NB4 (cell line): ENCODE measurements around the gene SERPING1.

ENCODE experiments used
- DNase-seq: peaks from one replicate; pipeline ENCODE4 v3.0.0; 2010; ENCODE audit warnings: low read depth
- H3K4me3 ChIP-seq: one replicate; pipeline ENCODE4 v1.5.1; 2011; ENCODE audit warnings: mild to moderate bottlenecking, low read depth, low read length, moderate library complexity
- MYC ChIP-seq: IDR thresholded peaks from 2 replicates; pipeline ENCODE4 v1.6.1; 2011; ENCODE audit warnings: low read depth, low read length
- POLR2A ChIP-seq: IDR thresholded peaks from 2 replicates; pipeline ENCODE4 v1.6.1; 2011; ENCODE audit warnings: mild to moderate bottlenecking; ENCODE audit not compliant: insufficient read length; ENCODE audit errors: extremely low read depth
- TF ChIP-seq, protein P1 (sequence below): IDR thresholded peaks from 2 replicates; pipeline ENCODE4 v1.6.1; 2011; ENCODE audit warnings: low read depth, low read length
- TF ChIP-seq, protein P2 (sequence below): IDR thresholded peaks from one replicate; pipeline ENCODE4 v1.5.1; 2012; ENCODE audit warnings: low read depth, low read length

The SERPING1 gene

DNA sequence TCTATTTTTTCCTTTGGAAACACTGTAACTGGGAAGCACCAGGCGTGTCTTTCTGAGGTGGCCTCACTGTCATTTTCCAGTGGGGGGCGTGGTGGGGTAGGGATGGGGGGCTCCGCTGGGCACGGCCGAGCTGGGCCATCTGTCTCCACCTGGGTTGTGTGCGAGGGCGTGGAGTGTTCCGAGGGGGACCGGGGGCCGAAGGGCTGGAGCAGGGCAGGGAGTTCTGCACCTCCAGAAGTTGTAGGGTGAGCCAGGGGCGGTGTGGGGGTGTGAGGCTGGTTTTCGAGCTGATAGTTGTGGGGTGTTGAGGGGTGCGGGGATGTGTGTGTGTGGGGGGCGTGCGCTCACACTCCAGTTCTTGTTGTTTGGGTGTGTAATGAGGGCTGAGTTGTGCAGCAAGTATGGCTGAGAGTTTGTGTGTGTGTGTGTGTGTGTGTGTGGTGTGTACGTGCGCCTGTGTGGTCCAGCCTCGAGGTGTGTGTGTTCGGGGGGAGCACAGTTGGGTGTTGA is 41.4 kb downstream of the SERPING1 start:
- H3K4me3 ChIP-seq = no peak overlapping the region
- DNase-seq = no peak
- TF ChIP-seq, protein P1, sequence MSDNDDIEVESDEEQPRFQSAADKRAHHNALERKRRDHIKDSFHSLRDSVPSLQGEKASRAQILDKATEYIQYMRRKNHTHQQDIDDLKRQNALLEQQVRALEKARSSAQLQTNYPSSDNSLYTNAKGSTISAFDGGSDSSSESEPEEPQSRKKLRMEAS = no peak
- TF ChIP-seq MYC (no peak), POLR2A (no peak)
- TF ChIP-seq, protein P2, sequence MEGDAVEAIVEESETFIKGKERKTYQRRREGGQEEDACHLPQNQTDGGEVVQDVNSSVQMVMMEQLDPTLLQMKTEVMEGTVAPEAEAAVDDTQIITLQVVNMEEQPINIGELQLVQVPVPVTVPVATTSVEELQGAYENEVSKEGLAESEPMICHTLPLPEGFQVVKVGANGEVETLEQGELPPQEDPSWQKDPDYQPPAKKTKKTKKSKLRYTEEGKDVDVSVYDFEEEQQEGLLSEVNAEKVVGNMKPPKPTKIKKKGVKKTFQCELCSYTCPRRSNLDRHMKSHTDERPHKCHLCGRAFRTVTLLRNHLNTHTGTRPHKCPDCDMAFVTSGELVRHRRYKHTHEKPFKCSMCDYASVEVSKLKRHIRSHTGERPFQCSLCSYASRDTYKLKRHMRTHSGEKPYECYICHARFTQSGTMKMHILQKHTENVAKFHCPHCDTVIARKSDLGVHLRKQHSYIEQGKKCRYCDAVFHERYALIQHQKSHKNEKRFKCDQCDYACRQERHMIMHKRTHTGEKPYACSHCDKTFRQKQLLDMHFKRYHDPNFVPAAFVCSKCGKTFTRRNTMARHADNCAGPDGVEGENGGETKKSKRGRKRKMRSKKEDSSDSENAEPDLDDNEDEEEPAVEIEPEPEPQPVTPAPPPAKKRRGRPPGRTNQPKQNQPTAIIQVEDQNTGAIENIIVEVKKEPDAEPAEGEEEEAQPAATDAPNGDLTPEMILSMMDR = no peak

DNA sequence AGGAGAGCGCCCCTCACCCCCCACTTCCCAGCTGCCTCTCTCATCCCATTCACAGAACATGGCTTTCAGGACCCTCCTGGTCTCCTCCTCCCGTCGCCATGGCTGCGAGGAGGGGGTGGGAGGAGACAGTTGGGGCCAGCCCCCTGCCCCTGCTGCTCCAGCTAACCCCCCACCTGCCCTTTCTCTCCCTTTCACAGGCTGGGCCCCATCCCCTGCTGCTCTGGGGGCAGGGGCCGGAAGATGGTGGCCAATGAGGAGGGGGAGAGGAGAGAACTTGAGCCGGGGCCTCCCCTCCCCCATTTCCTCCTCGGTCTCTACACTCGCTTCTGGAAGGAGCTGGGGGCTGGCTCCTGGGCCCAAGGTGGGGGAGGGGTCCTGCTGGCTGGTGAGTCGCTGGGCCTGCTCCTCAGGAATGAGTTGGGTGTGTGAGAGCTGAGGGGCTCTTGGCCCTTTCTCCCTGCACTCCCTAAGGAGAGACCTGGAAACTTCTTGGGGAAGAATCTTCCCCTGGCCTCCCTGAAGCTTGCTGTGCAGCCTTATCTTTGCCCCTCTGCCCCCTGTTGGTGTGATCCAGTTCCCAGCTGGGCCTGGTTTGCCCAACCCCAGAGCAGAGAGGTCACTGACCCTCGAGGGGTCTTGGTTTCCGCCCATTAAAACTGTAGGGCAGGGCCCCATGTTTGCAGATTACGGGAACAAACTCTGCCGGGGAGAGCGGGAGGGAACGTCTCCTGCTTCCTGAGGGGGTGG is 42.0 kb downstream of the SERPING1 start:
- TF ChIP-seq, protein P1 = 0 out of 2 replicates have a peak, but pooled peaks have one; percentile 35
- TF ChIP-seq MYC = no peak; the same call in 1 of the 2 replicates
- TF ChIP-seq, protein P2 = peak; percentile 20
- peak; percentile 31 for TF ChIP-seq POLR2A
- peak; percentile 91 for DNase-seq
- no peak overlapping the region for H3K4me3 ChIP-seq

DNA sequence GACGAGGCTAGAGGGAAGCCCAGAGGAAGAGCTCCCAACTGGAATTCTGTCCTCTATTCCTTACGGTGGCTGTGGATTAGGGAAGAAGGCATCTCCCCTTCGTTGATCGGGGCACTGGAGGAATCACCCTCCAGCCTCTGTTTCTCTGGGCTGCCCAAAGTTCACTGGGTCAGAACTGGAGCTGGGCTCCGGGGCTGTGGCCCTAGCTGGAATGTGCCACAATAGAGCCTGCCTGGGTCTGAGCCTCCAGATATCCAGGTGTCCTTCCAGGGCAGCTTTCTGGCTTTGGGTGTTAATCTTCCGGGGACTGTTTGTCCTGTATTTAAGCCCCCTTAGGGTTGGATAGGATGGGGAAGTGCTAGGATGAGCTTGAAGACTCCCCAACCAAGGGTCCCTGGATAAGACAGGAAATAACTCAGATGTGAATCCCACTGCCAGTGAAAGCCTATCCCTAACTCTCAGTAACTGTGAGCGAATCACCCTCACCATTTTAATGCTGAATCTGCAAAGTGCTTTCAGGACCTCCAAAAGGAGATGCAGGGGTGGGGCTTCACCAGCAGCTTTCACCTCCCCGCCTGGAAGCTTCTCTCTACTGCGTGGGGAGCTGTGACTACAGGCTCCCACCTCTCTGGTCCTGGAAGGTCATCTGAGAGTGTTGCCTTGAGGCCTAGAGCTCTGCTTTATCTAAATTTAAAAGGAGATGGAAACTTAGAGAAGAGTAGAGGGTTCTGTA is 42.7 kb downstream of the SERPING1 start:
- TF ChIP-seq, protein P2 = no peak
- TF ChIP-seq, protein P1 = no peak
- no peak for TF ChIP-seq MYC
- no peak for TF ChIP-seq POLR2A
- no peak for DNase-seq
- H3K4me3 ChIP-seq = no peak overlapping the region

DNA sequence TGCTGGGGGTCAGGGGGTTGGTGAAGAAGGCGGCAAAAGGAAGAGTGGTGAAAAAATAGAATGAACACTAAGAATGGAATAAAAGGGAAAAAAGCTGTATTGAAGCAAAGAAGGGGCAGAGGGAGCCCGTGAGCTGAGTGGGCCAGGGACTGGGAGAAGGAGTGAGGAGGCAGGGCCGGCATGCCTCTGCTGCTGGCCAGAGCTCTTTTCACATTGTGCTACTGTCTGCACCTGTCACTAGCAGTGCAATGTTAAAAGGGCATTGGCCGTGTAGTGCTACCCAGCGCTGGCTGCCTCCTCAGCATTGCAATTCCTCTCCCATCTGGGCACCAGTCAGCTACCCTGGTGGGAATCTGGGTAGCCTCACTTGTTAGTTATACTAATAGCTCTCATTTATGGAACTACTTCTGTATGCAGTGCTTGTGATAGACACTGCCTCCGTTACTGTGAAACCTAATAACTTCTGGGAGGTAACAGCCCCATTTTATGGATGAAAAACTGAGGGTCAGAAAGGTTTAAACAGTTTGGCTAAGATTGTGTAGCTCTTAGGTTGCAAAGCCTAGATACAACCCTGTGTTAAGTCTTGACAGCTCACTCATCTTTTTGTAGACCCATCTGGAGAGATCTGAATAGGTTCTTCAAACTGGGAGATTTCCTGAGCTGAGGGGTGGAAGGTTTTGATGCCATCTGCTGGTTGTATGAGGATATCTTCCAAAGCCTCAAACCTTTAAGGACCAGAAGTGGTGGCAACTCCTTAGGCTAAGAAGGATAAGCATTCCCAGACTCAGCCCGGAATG is 43.7 kb downstream of the SERPING1 start:
- peak; percentile 82 for DNase-seq
- no peak overlapping the region for H3K4me3 ChIP-seq
- TF ChIP-seq, protein P2 = peak; percentile 87
- TF ChIP-seq MYC (0 out of 2 replicates have a peak, but pooled peaks have one; percentile 23), POLR2A (no peak)
- TF ChIP-seq, protein P1 = peak; percentile 20; the same call in 1 of the 2 replicates

DNA sequence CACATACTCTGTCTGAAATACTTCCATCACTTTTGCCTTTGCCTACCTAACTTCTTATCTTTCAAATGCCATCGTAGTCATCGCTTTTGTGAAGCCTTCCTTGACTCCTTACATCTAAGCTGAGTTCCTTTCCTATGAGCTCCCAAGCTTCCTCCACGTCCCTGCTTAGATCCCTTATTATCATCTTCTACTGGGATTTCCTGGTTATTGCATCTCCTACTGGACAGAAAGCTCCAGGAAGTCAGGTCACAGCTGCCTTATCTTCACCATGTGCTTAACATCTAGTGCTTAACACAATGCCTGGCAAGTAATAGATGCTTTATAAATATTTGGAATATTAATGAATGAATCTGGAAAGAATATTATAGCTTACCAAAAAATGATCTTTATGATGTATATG is 46.3 kb downstream of the SERPING1 start:
- DNase-seq = no peak
- TF ChIP-seq MYC = no peak
- no peak for TF ChIP-seq POLR2A
- TF ChIP-seq, protein P2 = no peak
- TF ChIP-seq, protein P1 = no peak
- no peak overlapping the region for H3K4me3 ChIP-seq
